TTC549 (cell line): ENCODE results near the gene DNAJB5.
A peak's percentile ranks its signal among the peaks of the same experiment; 100 is the strongest.
"Not testable (repeated sequence)": the region's sequence is repeated elsewhere in the genome, so short reads cannot be mapped to it uniquely, and the experiment has no call there.

Experiments
- FAIRE-seq: peaks from 2 replicates; lab custom pipeline; 2012; peaks lifted over from hg19 to GRCh38; lab: Jason Lieb, UNC

The DNAJB5 gene

DNA sequence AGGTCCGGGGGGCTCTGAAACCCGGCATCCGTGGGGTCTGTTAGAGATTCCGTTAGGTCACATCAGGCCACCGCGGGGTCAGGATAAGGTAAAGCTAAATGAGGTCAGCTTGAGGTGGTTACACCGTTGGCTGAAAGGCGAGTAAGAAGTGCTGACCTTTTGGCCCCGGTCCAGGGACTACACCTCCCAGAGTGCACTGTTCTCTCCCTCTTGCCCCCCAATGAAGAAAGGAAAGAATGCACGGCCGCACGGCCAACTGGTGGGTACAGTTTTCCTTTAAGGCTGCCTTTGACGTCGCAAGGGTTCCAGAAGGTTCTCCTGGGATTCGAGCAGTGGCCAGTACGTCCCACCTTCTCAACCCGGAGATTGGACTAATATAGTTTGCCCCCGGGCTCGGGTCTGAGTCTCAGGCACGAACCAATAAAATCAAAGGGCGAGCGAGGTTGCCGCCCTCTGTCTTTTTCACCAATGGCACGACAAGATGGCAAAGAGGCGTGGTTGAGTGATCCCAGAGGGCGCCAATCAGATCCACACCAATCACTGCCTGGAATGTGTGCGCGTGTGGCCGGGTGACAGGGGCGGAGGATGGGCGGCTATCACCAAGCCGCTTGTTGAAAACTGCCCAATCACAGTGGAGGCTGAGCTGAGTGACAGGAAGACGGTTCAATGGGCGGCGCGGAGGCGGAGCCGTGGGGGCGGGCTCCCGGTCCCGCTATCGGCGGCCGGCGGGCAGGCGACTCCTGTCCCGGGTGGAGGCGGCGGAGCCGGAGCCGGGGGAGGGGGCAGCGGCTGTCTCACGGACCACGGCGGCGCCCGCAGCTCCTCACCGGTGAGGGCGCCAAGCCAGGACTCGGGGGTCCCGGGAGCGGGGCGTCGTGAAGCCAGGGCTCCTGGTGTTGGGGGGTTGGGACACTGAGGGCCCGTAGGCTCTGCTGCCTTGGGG lies at the start of gene DNAJB5:
DNAJB5 (plus strand) TSS at position 743 of the 943 bp plus-strand sequence. CDS start 886 bp downstream, outside the sequence.
- FAIRE-seq = peak; percentile 90

DNA sequence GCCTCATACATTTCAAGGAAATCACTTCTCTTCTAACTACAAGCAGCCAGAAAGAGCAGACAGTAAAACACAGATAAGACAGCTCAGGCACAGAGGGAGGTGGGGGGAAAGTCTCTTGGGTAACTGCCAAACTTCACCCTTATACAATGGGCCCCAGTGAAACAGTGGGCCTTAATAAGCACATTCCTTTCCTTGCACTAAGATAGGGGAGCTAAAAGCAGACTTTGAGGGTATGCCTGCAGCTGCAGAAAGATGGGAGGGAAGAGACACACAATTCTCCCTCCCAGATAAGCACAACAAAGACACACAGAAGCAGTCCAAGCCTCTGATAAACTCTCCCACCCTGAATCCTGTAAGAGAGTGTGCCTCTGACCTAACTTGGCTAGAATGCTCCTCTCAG lies 49.6 kb upstream of the DNAJB5 start:
- FAIRE-seq = not testable (repeated sequence)

GRCh38 chr9:34948451-34948850 lies 41.1 kb upstream of the DNAJB5 start:
- FAIRE-seq = no peak

- no peak for FAIRE-seq
Observed at GRCh38 chr9:34954225-34954624, 35.3 kb upstream of the DNAJB5 start.

DNA sequence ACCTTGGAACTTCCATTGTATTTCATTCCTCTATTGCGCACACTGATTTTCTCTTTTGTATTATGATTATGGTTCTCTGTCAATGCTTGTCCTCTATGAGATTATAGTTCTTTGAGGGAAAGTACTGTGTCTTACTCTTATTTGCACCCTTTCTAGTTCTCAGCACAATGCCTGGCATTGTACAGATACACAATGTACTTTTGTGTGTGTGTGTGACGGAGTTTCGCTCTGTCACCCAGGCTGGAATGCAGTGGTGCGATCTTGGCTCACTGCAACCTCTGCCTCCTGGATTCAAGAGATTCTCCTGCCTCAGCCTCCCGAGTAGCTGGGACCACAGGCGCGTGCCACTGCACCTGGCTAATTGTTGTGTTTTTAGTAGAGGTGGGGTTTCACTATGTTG lies 33.5 kb upstream of the DNAJB5 start:
- not testable (repeated sequence) for FAIRE-seq

GRCh38 chr9:34956648-34957047 lies 32.9 kb upstream of the DNAJB5 start:
- no peak for FAIRE-seq

DNA sequence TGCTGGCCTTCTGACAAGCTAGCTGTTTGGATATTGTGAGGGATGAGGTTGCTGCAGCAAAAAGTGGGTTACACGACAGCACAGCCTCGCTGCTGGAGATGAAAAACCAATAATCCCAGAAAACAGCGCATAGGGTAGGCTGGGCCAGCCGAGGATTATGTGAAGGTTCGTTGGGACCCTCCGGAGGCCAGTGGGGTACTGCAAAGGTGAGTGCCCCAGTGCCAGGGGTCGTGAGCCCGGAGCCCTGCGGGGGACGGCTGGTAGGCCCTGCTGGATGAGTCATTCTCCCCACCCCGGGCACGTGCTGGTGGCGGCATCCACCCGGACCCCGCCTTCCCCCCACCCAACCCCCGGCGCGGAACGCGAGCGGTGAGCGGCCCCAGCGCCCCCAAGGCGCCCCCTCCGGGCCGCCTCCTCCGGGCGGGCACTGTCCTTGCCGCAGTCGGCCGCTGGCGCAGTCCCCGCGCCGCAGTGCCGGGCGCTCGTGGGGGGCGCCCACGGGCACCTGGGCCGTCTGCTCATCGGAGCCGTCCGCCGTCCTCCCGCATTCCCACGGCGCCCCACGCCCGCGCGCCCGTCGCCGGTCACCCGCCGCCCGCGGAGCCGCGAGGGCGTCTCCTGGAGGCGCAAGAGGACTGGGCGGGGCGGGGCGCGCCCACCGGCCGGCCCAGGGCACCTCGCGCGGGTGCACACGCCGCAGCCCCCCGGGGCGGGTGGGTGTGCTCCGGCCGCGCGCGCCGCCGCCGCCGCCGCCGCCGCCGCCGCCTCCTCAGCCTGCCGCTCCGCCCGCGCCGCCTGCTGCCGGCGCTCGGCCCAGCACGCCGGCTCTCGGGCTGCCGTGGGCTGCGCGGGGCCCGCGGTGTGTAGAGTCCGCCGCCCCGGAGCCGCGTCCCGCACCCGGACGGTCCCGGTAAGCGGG lies 31.8 kb upstream of the DNAJB5 start, which contains the start of gene PHF24:
PHF24 (plus strand) TSS at position 794 of the 919 bp plus-strand sequence. CDS start 13,014 bp downstream, outside the sequence.
- no peak for FAIRE-seq

GRCh38 chr9:34958411-34958982 lies 31.0 kb upstream of the DNAJB5 start:
- FAIRE-seq = no peak

- FAIRE-seq = no peak
Observed at GRCh38 chr9:34959461-34959860, 30.1 kb upstream of the DNAJB5 start.

DNA sequence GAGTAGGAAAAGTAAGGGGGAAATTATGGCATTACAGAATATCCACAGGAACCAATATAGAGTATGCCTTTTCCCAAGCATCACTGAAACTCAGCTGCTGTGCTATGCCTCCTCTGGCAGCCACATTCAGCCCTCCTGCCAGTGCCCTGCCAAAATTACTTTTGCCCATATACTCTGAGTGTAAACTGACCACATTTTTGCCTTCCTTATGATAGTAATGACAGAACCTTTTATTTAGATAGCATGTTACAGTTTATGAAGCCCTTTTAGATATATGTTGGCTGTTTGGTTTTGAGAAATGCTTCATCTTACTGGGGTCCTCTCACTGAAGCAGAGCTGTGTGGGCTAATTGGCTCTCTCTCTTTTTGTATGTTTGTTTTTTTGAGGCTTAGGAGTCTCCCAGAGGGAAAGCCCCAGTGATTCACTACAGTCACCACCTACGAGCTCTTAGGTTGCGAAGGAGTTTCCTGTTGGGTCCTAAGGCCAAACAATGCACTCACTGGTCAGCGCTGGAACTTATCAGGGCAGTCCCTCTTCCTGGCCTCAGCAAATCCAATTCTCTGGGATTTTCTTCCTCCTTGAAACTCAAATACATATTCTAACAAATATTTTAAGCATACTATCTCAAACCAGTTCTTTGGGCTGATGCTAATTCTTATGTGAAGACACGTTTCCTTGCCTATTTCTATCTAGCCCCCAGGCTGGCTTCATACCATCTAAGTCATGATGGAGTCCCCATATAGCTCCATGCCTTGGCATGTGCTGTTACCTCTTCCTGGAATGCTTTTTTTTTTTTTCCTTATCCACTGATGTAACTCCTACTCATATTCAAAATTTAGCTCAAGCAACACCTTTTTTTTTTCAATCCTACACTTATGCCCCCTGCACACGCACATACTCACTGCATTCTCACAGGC lies 27.7 kb upstream of the DNAJB5 start:
- FAIRE-seq = no peak

DNA sequence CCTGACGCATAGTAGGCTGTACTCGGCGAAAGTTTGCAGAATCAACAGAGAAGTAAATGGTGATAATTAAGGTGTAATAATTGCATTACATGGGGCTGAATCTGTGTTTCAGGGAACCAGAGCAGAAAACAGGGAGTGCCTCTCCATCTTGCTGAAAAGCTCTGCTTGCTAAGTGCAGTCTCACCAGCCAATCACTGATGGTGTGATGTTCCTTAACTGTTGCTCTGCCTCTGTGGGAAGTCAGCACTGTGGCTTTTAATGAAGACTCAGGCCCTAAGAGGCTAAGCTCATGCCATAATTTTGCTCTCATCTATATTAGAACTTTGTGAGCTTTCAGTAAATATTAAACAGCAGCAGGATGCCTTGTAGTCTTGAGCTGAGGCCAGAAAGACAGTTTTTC lies 27.0 kb upstream of the DNAJB5 start:
- FAIRE-seq = no peak

DNA sequence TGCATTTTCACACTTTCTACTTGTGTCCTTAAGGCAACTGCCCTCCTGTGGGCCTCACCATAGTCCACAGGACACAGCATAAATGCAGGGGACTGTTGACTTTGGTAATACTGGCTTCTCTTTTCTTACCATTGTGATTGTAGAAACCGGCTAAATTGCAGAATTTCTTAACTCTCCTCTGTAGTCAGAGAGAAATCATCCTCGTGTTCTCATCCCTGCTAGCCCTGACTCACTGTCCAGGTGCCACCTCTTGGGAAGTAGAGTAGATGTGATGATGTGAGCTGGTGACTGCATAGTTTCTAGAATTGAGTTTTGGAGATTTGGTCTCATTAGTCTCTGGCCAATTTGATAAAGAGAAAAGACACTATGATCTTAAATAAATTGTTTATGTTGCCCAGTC lies 26.0 kb upstream of the DNAJB5 start:
- no peak for FAIRE-seq

DNA sequence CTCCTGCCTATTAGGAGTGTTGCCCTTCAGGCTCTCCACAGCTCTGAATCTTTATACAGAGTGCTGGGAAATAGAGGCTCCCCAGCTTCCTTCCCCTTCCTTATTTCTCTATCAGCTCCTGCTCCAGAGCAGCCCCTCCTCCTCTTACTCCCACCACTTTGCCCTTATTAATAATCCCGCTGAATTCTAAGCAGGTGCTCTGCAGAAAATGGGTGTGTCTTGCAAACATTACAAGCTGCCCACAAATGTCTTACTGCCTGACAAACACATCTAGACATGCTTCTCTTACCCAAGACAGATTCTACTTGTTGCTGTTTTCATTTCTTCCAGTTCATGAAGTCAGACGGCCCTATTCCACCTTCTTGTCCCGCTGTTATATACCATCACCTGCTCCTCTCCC lies 25.1 kb upstream of the DNAJB5 start:
- no peak for FAIRE-seq

DNA sequence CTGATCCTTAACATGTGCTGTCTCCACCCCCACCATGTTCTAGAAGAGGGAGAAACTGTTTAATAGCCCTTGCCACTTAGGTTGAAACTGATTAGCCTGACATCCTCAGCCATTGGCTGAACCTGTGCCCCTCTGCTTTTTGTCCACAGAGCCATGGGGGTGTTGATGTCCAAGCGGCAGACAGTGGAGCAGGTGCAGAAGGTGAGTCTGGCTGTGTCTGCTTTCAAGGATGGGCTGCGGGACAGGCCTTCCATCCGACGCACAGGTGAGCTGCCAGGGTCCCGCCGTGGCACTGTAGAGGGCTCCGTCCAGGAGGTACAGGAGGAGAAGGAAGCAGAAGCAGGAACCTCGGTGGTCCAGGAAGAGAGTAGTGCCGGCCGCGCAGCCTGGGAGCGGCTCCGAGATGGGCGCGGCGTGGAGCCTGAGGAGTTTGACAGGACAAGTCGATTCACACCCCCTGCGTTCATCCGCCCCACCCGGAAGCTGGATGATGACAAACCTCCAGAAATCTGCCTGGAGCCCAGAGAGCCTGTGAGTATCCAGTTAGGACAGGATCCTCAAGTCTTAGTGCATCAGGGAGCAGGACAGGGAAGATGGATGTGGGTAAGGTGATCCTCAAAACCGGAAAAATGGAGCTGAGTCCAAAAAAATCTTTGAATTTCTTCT lies 18.3 kb upstream of the DNAJB5 start:
- FAIRE-seq = no peak

GRCh38 chr9:34974664-34975063 lies 14.9 kb upstream of the DNAJB5 start:
- FAIRE-seq = no peak

DNA sequence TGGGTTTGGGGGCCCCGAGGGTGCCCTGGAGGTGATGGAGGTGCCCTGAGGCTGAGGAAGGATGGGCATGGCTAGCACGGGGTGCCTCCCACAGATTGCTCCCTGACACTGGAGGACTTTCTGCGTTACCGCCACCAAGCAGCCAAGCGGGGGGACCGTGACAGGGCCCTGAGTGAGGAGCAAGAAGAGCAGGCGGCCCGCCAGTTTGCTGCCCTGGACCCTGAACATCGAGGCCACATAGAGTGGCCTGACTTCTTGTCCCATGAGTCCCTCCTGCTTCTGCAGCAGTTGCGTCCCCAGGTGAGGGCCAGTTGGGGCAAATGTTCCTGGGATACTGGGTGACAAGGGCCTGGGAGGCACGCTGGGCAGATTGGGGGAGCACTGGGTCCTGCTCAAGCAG lies 13.1 kb upstream of the DNAJB5 start:
- FAIRE-seq = no peak

GRCh38 chr9:34976992-34977391 lies 12.6 kb upstream of the DNAJB5 start:
- FAIRE-seq = no peak

GRCh38 chr9:34980181-34980761 lies 9.3 kb upstream of the DNAJB5 start:
- FAIRE-seq = no peak

- FAIRE-seq = no peak
Observed at GRCh38 chr9:34982361-34982760, 7.2 kb upstream of the DNAJB5 start.

GRCh38 chr9:34983209-34983608 lies 6.3 kb upstream of the DNAJB5 start:
- FAIRE-seq = no peak
